ENCODE data around the gene MYD88. TPM values are rescaled to one million over a fixed set of nuclear protein-coding genes. Genes with fewer than 3 reads are reported as not detected.
"Not testable (repeated sequence)": the region's sequence is repeated elsewhere in the genome, so short reads cannot be mapped to it uniquely, and the experiment has no call there.

Gene MYD88
- polyA plus RNA-seq, 2 of the 4 experiments (the other 2 are of a cell fraction): 16.8 to 22.3 TPM

DNA sequence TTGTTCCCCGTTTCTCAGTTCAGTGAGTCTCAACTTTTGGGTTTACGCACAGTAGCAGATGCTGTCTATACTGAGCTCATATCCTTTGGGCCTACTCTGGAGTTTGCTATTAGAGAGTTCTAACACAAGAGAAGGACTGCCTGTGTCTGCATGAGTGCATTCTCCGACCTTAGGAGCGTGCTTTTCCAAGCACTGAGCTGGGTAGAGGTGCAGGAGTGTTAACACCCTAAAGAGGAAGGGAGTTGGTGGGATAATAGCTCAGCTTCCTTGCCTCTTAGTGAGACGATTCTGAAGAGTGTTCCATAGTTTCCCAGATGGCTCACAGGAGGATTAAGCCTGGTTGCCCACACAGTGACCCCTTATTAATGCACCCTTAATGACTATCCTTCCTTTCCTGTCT lies 20.0 kb downstream of the MYD88 start (continued):
- TF ChIP-seq, protein P1, sequence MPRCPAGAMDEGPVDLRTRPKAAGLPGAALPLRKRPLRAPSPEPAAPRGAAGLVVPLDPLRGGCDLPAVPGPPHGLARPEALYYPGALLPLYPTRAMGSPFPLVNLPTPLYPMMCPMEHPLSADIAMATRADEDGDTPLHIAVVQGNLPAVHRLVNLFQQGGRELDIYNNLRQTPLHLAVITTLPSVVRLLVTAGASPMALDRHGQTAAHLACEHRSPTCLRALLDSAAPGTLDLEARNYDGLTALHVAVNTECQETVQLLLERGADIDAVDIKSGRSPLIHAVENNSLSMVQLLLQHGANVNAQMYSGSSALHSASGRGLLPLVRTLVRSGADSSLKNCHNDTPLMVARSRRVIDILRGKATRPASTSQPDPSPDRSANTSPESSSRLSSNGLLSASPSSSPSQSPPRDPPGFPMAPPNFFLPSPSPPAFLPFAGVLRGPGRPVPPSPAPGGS (IDR thresholded peaks at IDR 0.05): no peak
- TF ChIP-seq RFX5 (IDR thresholded peaks at IDR 0.05) (no peak), ESRRA (IDR thresholded peaks at IDR 0.05; ENCODE audit: borderline replicate concordance, low read length) (no peak), CBX2 (IDR thresholded peaks at IDR 0.05; ENCODE audit: borderline replicate concordance, low read depth) (no peak)

DNA sequence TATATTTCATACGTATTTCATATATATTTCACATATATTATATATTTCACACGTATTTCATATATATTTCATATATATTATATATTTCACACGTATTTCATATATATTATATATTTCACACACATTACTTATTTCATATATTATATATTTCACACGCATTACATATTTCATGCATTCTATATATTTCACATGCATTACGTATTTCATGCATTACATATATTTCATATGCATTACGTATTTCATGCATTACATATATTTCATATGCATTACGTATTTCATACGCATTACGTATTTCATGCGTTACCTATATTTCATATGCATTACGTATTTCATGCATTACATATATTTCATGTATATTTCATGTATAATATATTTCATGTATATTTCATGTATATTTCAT lies 22.2 kb downstream of the MYD88 start:
- FAIRE-seq; H3K4me1 ChIP-seq; DNase-seq (ENCODE audit: low read depth in 1 of 2, low spot score in 1 of 2); POLR2A ChIA-PET; H3K4me3 ChIP-seq; ATAC-seq; H3K27ac ChIP-seq; H3K9me3 ChIP-seq; CTCF ChIA-PET; H3K4me2 ChIP-seq: not testable (repeated sequence)
- 74% methylated on average over 11 of the region's 11 CpGs for WGBS (ENCODE audit: missing lambda C conversion rate)

DNA sequence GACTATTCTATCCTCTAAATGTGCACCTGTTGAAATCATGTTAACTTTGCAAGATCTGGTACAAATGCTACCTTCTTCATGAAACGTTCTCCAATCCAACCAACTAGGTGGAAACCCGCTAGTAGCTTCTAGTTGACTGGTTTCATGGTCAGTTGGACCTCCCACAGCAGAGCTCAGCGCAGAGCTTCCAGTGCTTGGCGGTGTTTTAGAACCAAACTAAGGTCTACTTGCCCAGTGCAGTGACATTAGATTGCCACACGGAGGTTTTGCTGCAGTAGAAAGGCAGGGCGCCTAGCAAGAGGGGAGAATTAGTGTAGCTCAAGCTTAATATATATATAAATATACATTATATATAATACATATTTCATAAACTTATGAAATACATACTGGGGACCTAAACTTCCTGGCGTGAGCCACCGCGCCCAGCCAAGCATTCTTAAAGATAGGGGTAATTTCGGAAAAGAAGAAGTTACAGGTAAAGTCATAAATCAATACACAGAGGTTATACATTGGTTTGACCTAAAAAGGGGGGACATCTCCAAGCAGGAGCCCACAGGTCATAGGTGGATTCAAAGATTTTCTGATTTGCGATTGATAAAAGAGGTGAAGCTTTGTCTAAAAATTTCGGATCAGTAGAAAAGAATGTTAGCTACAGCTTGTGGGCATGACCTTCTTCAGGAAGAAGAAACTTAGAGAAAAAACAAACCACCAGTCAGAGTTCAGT lies 24.8 kb downstream of the MYD88 start:
- POLR2A ChIA-PET: interaction anchor here (1.9 to 4.2 kb wide), 2 partner anchors 15 to 25 kb away, joined by 9 to 75 read pairs; partner anchors contain the start of genes ACAA1 and MYD88
- H3K9me3 ChIP-seq: no peaks in the 10 kb centered on the region
- FAIRE-seq (no peak), ATAC-seq (no peak), DNase-seq (ENCODE audit: low read depth in 1 of 2, low spot score in 1 of 2) (peak; percentile 40 to 53)
- WGBS (ENCODE audit: missing lambda C conversion rate): 86% methylated on average over 12 of the region's 12 CpGs
- CTCF ChIA-PET: interaction anchor here (0.5 to 3.5 kb wide), 13 partner anchors 11 to 1006 kb away, joined by 3 to 19 read pairs (median 3); partner anchors contain the start of genes ACAA1 and MYD88
- H3K4me3 ChIP-seq: no peak overlapping the region
- H3K4me2 ChIP-seq: no peak overlapping the region
- H3K27ac ChIP-seq: no peak overlapping the region
- peaks cover 21% of the 10 kb centered on the region for H3K4me1 ChIP-seq
- no peak for TF ChIP-seq EHMT2 (IDR thresholded peaks at IDR 0.05; ENCODE audit: low read depth)

DNA sequence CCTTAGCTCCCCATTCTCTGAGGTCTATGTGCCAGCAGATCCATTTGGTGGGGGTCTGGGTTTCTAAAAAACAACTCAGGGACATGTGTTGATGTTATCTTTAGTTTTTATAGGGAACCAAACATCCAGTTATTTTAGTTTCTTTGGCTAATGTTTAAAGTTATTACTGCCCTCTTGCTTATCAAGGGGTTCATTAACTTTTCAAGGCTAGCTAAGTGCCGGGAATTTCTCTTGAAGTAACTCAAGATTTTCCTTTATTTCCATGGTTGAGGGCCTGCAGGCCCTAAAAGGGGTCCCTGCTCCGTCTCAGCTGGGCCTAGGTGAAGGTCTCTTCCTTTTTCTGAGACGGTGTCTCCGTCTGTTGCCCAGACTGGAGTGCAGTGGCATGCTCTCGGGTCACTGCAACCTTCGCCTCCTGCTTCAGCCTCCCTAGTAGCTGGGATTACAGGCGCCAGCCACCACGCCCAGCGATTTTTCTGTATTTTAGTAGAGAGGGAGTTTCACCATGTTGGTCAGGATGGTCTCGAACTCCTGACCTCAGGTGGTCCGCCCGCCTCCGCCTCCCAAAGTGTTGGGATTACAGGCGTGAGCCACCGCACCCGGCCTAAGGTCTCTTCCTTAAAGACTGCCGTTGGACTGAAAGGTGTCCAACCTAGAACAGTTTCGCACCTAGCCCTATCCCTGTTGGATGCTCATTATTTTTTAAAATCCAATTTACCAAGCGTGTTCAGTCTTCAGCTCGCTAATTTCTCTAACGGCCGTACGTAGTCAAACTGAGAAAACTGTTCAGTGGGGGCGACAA lies 25.6 kb downstream of the MYD88 start:
- POLR2A ChIA-PET: interaction anchor here (1.1 to 4.2 kb wide), 8 partner anchors 10 to 111 kb away, joined by 3 to 75 read pairs (median 5); partner anchors contain the start of genes ACAA1 and MYD88
- Histone ChIP-seq H3K4me1 (peaks cover 27% of the 10 kb centered on the region), H3K9me3 (no peaks in the 10 kb centered on the region), H3K4me2 (peak overlapping the region; percentile 74), H3K27ac (peak overlapping the region; percentile 96 to 99), H3K4me3 (peak overlapping the region; percentile 64)
- DNase-seq (ENCODE audit: low read depth in 1 of 2, low spot score in 1 of 2) (no peak), ATAC-seq (no peak), FAIRE-seq (no peak)
- CTCF ChIA-PET: interaction anchor here (0.5 to 3.5 kb wide), 15 partner anchors 8 to 1006 kb away, joined by 3 to 19 read pairs (median 3); partner anchors contain the start of genes ACAA1 and MYD88
- TF ChIP-seq HOXA7 (CRISPR knock-in tag; IDR thresholded peaks at IDR 0.05): no peak
- TF ChIP-seq ZC3H11A (IDR thresholded peaks at IDR 0.05): no peak
- TF ChIP-seq, protein P2, sequence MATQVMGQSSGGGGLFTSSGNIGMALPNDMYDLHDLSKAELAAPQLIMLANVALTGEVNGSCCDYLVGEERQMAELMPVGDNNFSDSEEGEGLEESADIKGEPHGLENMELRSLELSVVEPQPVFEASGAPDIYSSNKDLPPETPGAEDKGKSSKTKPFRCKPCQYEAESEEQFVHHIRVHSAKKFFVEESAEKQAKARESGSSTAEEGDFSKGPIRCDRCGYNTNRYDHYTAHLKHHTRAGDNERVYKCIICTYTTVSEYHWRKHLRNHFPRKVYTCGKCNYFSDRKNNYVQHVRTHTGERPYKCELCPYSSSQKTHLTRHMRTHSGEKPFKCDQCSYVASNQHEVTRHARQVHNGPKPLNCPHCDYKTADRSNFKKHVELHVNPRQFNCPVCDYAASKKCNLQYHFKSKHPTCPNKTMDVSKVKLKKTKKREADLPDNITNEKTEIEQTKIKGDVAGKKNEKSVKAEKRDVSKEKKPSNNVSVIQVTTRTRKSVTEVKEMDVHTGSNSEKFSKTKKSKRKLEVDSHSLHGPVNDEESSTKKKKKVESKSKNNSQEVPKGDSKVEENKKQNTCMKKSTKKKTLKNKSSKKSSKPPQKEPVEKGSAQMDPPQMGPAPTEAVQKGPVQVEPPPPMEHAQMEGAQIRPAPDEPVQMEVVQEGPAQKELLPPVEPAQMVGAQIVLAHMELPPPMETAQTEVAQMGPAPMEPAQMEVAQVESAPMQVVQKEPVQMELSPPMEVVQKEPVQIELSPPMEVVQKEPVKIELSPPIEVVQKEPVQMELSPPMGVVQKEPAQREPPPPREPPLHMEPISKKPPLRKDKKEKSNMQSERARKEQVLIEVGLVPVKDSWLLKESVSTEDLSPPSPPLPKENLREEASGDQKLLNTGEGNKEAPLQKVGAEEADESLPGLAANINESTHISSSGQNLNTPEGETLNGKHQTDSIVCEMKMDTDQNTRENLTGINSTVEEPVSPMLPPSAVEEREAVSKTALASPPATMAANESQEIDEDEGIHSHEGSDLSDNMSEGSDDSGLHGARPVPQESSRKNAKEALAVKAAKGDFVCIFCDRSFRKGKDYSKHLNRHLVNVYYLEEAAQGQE (IDR thresholded peaks at IDR 0.05): no peak
- no peak for TF ChIP-seq FOXS1 (CRISPR knock-in tag; IDR thresholded peaks at IDR 0.05)
- WGBS (ENCODE audit: missing lambda C conversion rate): 78% methylated on average over 24 of the region's 24 CpGs
